H9 (cell line): ENCODE measurements around the gene CCBE1. TPM values are rescaled to one million over a fixed set of nuclear protein-coding genes. Genes with fewer than 3 reads are reported as not detected.

Source experiments
- DNase-seq: peaks from one replicate; pipeline ENCODE4 v3.0.0-alpha.2; 2017
- H2AFZ ChIP-seq: one replicate; pipeline ENCODE4 v1.6.1; 2013; ENCODE audit warnings: mild to moderate bottlenecking, low read length, control low read depth, moderate library complexity
- H2AK5ac ChIP-seq: 2 replicates; pipeline ENCODE4 v1.6.1; 2013; ENCODE audit warnings: low read length, control low read depth, mixed read lengths; ENCODE audit not compliant: insufficient read length
- H2BK120ac ChIP-seq: one replicate; pipeline ENCODE4 v1.6.1; 2013; ENCODE audit warnings: low read depth, mild to moderate bottlenecking, low read length, control low read depth, inconsistent platforms; ENCODE audit not compliant: poor library complexity, severe bottlenecking
- H2BK12ac ChIP-seq: 2 replicates; pipeline ENCODE4 v1.6.1; 2013; ENCODE audit warnings: low read length, control low read depth, mixed read lengths, low read depth; ENCODE audit not compliant: insufficient read length
- H2BK15ac ChIP-seq: 2 replicates; pipeline ENCODE4 v1.6.1; 2013; ENCODE audit warnings: low read depth, low read length, control low read depth
- H2BK20ac ChIP-seq: one replicate; pipeline ENCODE4 v1.6.1; 2013; ENCODE audit warnings: low read depth, mild to moderate bottlenecking, low read length, control low read depth, inconsistent platforms; ENCODE audit not compliant: poor library complexity, severe bottlenecking
- H2BK5ac ChIP-seq: 2 replicates; pipeline ENCODE4 v1.6.1; 2013; ENCODE audit warnings: low read length, control low read depth, mixed read lengths; ENCODE audit not compliant: insufficient read length
- H3K14ac ChIP-seq: 2 replicates; pipeline ENCODE4 v1.6.1; 2013; ENCODE audit warnings: low read length, control low read depth; ENCODE audit not compliant: insufficient read depth
- H3K18ac ChIP-seq: 2 replicates; pipeline ENCODE4 v1.6.1; 2013; ENCODE audit warnings: low read depth, mild to moderate bottlenecking, mixed read lengths, low read length, control low read depth; ENCODE audit not compliant: insufficient read length
- H3K23ac ChIP-seq: 2 replicates; pipeline ENCODE4 v1.6.1; 2013; ENCODE audit warnings: low read length, control low read depth, mixed read lengths, low read depth; ENCODE audit not compliant: insufficient read length
- H3K23me2 ChIP-seq: 2 replicates; pipeline ENCODE4 v1.6.1; 2013; ENCODE audit warnings: low read depth, mild to moderate bottlenecking, mixed read lengths, low read length, control low read depth; ENCODE audit not compliant: insufficient read length, poor library complexity, severe bottlenecking
- H3K27ac ChIP-seq: 2 replicates; pipeline ENCODE4 v1.5.1; 2013; ENCODE audit warnings: low read length, control low read depth, mixed read lengths, low read depth; ENCODE audit not compliant: insufficient read length
- H3K27me3 ChIP-seq: 2 replicates; pipeline ENCODE4 v1.6.1; 2013; ENCODE audit warnings: low read length, control low read depth, inconsistent platforms; ENCODE audit not compliant: insufficient read depth
- H3K4ac ChIP-seq: 2 replicates; pipeline ENCODE4 v1.6.1; 2013; ENCODE audit warnings: low read depth, mild to moderate bottlenecking, control low read depth, inconsistent platforms, low read length, moderate library complexity
- H3K4me1 ChIP-seq: 2 replicates; pipeline ENCODE4 v1.6.1; 2013; ENCODE audit warnings: low read length, control low read depth, inconsistent platforms; ENCODE audit not compliant: insufficient read depth
- H3K4me2 ChIP-seq: 2 replicates; pipeline ENCODE4 v1.6.1; 2013; ENCODE audit warnings: low read length, control low read depth, mixed read lengths; ENCODE audit not compliant: insufficient read length, insufficient read depth
- H3K56ac ChIP-seq: 2 replicates; pipeline ENCODE4 v1.6.1; 2013; ENCODE audit warnings: low read depth, mild to moderate bottlenecking, mixed read lengths, low read length, control low read depth; ENCODE audit not compliant: insufficient read length
- H3K79me1 ChIP-seq: 2 replicates; pipeline ENCODE4 v1.6.1; 2013; ENCODE audit warnings: low read depth, mild to moderate bottlenecking, moderate library complexity, low read length, control low read depth, inconsistent platforms; ENCODE audit not compliant: insufficient read depth, poor library complexity, severe bottlenecking
- H3K79me2 ChIP-seq: 2 replicates; pipeline ENCODE4 v1.6.1; 2013; ENCODE audit warnings: low read length, control low read depth, inconsistent platforms; ENCODE audit not compliant: insufficient read depth
- H3K9ac ChIP-seq: 2 replicates; pipeline ENCODE4 v1.6.1; 2013; ENCODE audit warnings: low read length, control low read depth, mixed read lengths; ENCODE audit not compliant: insufficient read length; ENCODE audit errors: extremely low read depth
- H3K9me3 ChIP-seq: one replicate; pipeline ENCODE4 v1.6.1; 2013; ENCODE audit warnings: low read depth, low read length, inconsistent platforms; ENCODE audit not compliant: control insufficient read depth
- H3T11ph ChIP-seq: one replicate; pipeline ENCODE4 v1.6.1; 2013; ENCODE audit warnings: mild to moderate bottlenecking, low read length, control low read depth, inconsistent platforms
- H4K20me1 ChIP-seq: one replicate; pipeline ENCODE4 v1.6.1; 2013; ENCODE audit not compliant: control insufficient read depth, insufficient read length, insufficient read depth
- H4K5ac ChIP-seq: 2 replicates; pipeline ENCODE4 v1.6.1; 2013; ENCODE audit warnings: low read depth, mild to moderate bottlenecking, mixed read lengths, low read length, control low read depth; ENCODE audit not compliant: insufficient read length
- H4K8ac ChIP-seq: replicated peaks from 2 replicates; pipeline ENCODE4 v1.6.1; 2013; ENCODE audit warnings: low read length, control low read depth, mixed read lengths, low read depth; ENCODE audit not compliant: insufficient read length
- H4K91ac ChIP-seq: 2 replicates; pipeline ENCODE4 v1.6.1; 2013; ENCODE audit warnings: low read depth, mild to moderate bottlenecking, moderate library complexity, mixed read lengths, low read length, control low read depth; ENCODE audit not compliant: insufficient read length
- H3K27ac Mint-ChIP-seq, 3 experiments: 2 replicates in 2 of 3; 3 replicates in 1 of 3; pipeline ENCODE4 v1.8.0; 2020 to 2021; ENCODE audit warnings: mixed read lengths in 3 of 3, mild to moderate bottlenecking in 1 of 3, moderate library complexity in 1 of 3
- H3K27me3 Mint-ChIP-seq: 2 replicates; pipeline ENCODE4 v1.8.0; 2021; ENCODE audit warnings: low read depth, mild to moderate bottlenecking, moderate library complexity, mixed read lengths
- H3K36me3 Mint-ChIP-seq, 3 experiments: 2 replicates in 2 of 3; 3 replicates in 1 of 3; pipeline ENCODE4 v1.8.0; 2020 to 2021; ENCODE audit warnings: low read depth in 3 of 3, mixed read lengths in 3 of 3; ENCODE audit not compliant: insufficient read depth in 1 of 3
- H3K4me1 Mint-ChIP-seq, 2 experiments: 2 replicates each; pipeline ENCODE4 v1.8.0; 2020; ENCODE audit warnings: mixed read lengths in 2 of 2
- H3K4me3 Mint-ChIP-seq, 2 experiments: 2 replicates in 1 of 2; 3 replicates in 1 of 2; pipeline ENCODE4 v1.8.0; 2020 to 2021; ENCODE audit warnings: mild to moderate bottlenecking in 2 of 2, mixed read lengths in 2 of 2, moderate library complexity in 1 of 2
- H3K9me3 Mint-ChIP-seq, 2 experiments: 2 replicates in 1 of 2; 3 replicates in 1 of 2; pipeline ENCODE4 v1.8.0; 2020; ENCODE audit warnings: mild to moderate bottlenecking in 2 of 2, mixed read lengths in 2 of 2, moderate library complexity in 1 of 2
- CTCF ChIP-seq: fragments of 200-600 bp; sonication (generic); conservative IDR thresholded peaks from 3 replicates; pipeline ENCODE4 v1.8.0; 2021; ENCODE audit warnings: antibody characterized with exemption, mild to moderate bottlenecking
- WGBS: extraction: QIAGEN DNeasy Blood & Tissue Kit; methylation state at CpG from one replicate; pipeline ENCODE4 v1.1.7; 2013; ENCODE audit warnings: missing lambda C conversion rate, low lambda C conversion rate, mixed read lengths; ENCODE audit not compliant: insufficient read length; ENCODE audit errors: extremely low coverage; 5-methylcytosine and 5-hydroxymethylcytosine counted together
- total RNA-seq: library from RNA; stranded (reverse); gene quantifications from 2 replicates; pipeline ENCODE4 v1.2.1, GENCODE V29; 2021

CCBE1 gene
- total RNA-seq, 1 experiment from 2014 or later, result 0.39 TPM

GRCh38 chr18:59730896-59731295 lies 33.7 kb upstream of the CCBE1 start:
- Histone ChIP-seq H4K5ac (no peak overlapping the region), H4K20me1 (no peaks in the 10 kb centered on the region), H4K8ac (no peak overlapping the region), H3K9ac (no peak overlapping the region), H3K23ac (no peak overlapping the region), H2BK5ac (no peak overlapping the region), H3K18ac (no peak overlapping the region), H3K14ac (no peak overlapping the region), H3K4ac (no peak overlapping the region), H4K91ac (no peak overlapping the region), H2BK120ac (no peak overlapping the region), H3K79me1 (no peaks in the 10 kb centered on the region), H2AK5ac (no peak overlapping the region), H3K56ac (no peak overlapping the region), H2BK20ac (no peak overlapping the region), H3K4me2 (no peak overlapping the region), H2BK15ac (no peak overlapping the region), H3K27me3 (no peaks in the 10 kb centered on the region), H3K79me2 (no peaks in the 10 kb centered on the region), H3K27ac (no peak overlapping the region), H3T11ph (no peak overlapping the region), H3K9me3 (no peaks in the 10 kb centered on the region), H3K4me1 (no peaks in the 10 kb centered on the region), H2AFZ (no peak overlapping the region), H3K23me2 (no peaks in the 10 kb centered on the region), H2BK12ac (no peak overlapping the region)
- H3K27ac Mint-ChIP-seq, result no peak overlapping the region
- WGBS, result no CpG with 5 or more reads among the region's 1 CpG
- H3K9me3 Mint-ChIP-seq, result no peaks in the 10 kb centered on the region; a peak in 1 of 5 replicates
- TF ChIP-seq CTCF, result no peak
- peaks cover 0 to 10% of the 10 kb centered on the region in 2 experiments; a peak in 2 of 4 replicates for H3K4me1 Mint-ChIP-seq
- no peak overlapping the region for H3K4me3 Mint-ChIP-seq
- DNase-seq, result no peak
- H3K27me3 Mint-ChIP-seq, result no peaks in the 10 kb centered on the region; the same call in 1 of the 2 replicates
- H3K36me3 Mint-ChIP-seq, result no peaks in the 10 kb centered on the region; a peak in 1 of 7 replicates
